Subcutaneous adipose tissue (tissue), 4 donors: Measurements from ENCODE around the gene MTAP. TPM values are rescaled to one million over a fixed set of nuclear protein-coding genes. Genes with fewer than 3 reads are reported as not detected.

Source experiments
- total RNA-seq, 4 donors: library from RNA; depleted of rRNA; stranded (reverse); fragments of >200 nt; gene quantifications; one replicate each; pipeline ENCODE4 v1.1.0, GENCODE V29; 2016
- TF ChIP-seq, protein P1 (sequence below): fragments of 450-650 bp; IDR thresholded peaks from one replicate; pipeline ENCODE4 v1.5.1; 2016; ENCODE audit warnings: low read depth, mild to moderate bottlenecking, control low read depth, antibody characterized with exemption, moderate library complexity

MTAP gene
- total RNA-seq, 4 donors from 2014 or later: 17.7 to 22.8 (median 20.6) TPM

DNA sequence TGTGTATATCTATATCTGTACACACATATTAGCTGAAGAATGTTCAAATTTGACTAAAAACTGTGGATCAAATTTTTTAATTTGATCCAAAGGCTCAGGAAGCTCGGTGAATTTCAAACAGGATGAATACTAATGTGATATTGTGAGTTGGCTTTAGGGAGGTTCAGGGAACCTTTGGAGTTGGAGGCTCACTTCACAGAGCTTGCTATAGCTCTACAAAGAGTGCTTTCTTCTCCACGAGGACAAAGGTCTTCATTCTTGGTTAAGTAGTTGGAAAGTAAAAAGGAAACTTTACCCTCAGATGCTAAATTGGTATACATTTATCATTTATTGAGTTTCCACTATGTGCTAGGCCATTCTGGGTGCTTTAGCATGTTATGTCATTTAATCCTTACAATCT is 36.3 kb upstream of the MTAP start:
- TF ChIP-seq, protein P1, sequence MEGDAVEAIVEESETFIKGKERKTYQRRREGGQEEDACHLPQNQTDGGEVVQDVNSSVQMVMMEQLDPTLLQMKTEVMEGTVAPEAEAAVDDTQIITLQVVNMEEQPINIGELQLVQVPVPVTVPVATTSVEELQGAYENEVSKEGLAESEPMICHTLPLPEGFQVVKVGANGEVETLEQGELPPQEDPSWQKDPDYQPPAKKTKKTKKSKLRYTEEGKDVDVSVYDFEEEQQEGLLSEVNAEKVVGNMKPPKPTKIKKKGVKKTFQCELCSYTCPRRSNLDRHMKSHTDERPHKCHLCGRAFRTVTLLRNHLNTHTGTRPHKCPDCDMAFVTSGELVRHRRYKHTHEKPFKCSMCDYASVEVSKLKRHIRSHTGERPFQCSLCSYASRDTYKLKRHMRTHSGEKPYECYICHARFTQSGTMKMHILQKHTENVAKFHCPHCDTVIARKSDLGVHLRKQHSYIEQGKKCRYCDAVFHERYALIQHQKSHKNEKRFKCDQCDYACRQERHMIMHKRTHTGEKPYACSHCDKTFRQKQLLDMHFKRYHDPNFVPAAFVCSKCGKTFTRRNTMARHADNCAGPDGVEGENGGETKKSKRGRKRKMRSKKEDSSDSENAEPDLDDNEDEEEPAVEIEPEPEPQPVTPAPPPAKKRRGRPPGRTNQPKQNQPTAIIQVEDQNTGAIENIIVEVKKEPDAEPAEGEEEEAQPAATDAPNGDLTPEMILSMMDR: no peak

DNA sequence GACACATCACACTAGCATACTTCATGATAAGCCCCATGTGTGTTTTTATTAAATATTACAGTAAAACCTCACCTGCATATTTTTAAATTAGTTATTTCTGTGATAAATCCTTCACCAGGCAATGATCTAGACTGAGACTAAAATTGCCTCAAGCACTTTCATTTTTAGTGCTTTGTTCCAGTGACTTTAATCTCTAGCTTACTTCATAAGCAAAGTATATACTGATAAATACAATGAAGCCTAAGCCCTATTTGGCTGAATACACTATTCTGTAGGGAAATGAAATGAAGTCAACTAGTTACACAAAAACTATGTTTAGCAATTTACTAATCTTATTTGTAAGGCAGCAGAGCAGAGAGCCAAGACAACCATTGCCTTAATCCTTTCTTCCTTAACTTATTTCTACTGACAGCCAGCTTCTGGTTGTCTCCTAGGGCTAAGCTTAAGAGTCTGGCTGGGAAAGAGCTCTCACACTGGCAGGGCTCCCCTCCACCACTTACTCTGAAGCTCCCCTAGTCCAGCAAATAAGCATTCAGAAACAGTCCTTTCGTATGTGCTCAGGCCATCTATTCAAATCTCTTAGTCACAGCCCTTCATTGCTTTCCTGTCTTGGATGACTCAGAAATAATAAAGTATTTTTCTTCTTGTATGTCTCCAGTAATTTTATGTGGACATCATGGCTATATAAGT is 31.4 kb upstream of the MTAP start:
- TF ChIP-seq, protein P1: no peak

DNA sequence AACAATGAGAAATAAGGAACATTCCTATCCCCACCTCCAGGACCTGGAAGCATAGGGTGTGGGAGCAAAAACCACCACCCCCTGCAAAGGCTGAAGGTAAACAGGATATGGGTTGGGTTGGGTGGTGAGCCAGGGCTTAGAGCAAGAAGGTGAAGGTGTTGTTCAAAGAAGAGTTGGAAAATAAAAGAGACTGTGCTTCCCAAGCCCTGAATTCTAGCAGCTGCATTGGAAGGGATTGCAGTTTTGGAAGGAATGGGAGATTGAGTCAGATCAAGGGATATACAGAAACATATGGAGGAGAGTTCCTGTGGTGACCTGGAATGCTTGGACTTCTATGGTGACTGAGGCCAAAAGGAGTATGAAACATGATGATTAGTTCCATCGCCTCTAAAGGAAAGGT is 24.7 kb upstream of the MTAP start:
- TF ChIP-seq, protein P1: no peak

DNA sequence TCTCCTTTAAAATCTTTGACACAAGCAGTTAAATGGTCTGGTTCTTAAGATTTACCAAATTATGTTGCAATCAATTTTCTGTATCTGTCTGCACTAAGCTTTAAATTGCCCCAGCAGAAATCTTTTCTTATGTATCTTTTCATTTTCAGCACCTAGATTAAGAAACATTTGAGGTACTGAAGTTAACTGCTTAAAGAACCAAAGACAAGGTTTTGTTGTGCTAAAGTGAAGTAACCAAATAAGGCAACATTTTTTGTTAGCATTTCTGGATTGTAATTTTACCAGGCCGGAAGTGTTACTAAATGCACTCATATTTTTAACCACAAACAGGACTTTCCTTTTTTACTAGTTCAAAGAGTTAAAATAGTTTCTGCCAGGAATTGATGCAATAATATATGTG is 24.1 kb upstream of the MTAP start:
- TF ChIP-seq, protein P1: no peak

DNA sequence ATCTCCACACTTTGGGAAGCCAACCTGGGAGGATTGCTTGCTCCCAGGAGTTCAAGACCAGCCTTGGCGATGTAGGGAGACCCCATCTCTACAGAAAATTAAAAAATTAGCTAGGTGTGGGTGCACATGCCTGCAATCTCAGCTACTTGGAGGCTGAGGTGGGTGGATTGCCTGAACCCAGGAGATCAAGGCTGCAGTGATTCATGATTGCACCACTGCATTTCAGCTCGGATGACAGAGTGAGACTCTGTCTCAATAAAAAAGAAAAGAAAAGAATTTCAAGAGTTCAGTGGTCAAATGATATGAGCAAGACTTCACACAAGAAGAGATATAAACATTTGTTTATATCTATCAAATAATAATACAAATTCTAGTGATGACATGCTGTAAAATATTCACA is 23.0 kb upstream of the MTAP start:
- TF ChIP-seq, protein P1: no peak

DNA sequence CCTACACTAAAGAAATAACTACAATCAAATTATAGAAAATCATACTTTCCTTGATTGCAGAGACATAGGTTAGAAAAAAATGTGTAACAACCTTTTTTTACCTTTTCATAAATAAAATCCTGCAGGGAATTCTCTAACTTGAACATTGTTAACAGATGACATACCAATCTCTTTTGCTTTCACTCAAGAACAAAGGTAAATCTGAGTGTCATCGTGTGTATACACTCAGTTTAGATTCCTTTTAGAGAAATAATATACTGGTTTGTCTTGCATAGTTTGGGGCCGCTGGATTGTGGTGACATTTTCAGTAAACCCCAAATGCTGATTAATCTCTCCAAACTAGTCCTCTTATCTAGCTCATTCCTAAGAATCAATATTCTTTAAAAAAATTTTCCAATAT is 20.8 kb upstream of the MTAP start:
- TF ChIP-seq, protein P1: no peak

DNA sequence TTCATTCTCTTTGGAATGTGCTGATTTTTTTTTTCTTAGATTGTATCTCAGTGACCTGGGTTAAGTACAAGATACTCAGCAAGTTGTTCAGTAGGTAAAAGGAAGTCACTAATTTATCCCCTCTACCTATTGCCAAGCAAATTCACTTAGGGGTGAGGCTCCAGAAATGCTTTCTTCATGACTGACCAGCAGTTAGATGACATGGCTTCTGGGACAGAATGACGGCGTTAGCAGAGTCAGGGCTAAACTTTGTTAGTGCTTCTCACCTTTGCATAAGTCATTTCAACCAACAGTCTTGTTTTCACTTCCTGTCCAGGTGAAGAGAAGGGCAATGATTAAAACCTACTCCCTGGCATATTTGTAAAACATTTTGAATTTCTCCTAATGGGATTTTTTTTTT is 20.2 kb upstream of the MTAP start:
- TF ChIP-seq, protein P1: no peak
